HL-60 (cell line): Measurements from ENCODE around the gene ARMH1.

ENCODE experiments used
- POLR2AphosphoS5 ChIP-seq: IDR thresholded peaks from 2 replicates; pipeline ENCODE4 v1.6.1; 2012; ENCODE audit warnings: low read depth
- TF ChIP-seq, protein P1 (sequence below): IDR thresholded peaks from one replicate; pipeline ENCODE4 v1.5.1; 2011; ENCODE audit warnings: low read length, control low read depth, inconsistent platforms; ENCODE audit not compliant: insufficient read depth

- TF ChIP-seq, protein P1, sequence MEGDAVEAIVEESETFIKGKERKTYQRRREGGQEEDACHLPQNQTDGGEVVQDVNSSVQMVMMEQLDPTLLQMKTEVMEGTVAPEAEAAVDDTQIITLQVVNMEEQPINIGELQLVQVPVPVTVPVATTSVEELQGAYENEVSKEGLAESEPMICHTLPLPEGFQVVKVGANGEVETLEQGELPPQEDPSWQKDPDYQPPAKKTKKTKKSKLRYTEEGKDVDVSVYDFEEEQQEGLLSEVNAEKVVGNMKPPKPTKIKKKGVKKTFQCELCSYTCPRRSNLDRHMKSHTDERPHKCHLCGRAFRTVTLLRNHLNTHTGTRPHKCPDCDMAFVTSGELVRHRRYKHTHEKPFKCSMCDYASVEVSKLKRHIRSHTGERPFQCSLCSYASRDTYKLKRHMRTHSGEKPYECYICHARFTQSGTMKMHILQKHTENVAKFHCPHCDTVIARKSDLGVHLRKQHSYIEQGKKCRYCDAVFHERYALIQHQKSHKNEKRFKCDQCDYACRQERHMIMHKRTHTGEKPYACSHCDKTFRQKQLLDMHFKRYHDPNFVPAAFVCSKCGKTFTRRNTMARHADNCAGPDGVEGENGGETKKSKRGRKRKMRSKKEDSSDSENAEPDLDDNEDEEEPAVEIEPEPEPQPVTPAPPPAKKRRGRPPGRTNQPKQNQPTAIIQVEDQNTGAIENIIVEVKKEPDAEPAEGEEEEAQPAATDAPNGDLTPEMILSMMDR: no peak
- no peak for TF ChIP-seq POLR2AphosphoS5
Measured at GRCh38 chr1:44648529-44649250, 25.8 kb upstream of the ARMH1 start.
